Aorta (tissue), 5 donors: ENCODE data around the gene CRYBA4. TPM values are rescaled to one million over a fixed set of nuclear protein-coding genes. Genes with fewer than 3 reads are reported as not detected.

Experiments used
- ATAC-seq: fragments of 200-7000 bp; cut with Tn5 transposase; one replicate; pipeline ENCODE4 v1.9.1; 2022; ENCODE audit warnings: moderate library complexity; ENCODE audit not compliant: low FRiP score
- DNase-seq, 2 donors: peaks; one replicate each; pipeline ENCODE4 v3.0.0-alpha.2; 2020
- H3K27ac ChIP-seq, 2 donors: one replicate each; pipeline ENCODE4 v1.5.1; 2013; ENCODE audit warnings: low read length in 2 of 2, mild to moderate bottlenecking in 2 of 2, moderate library complexity in 2 of 2, control low read depth in 1 of 2, inconsistent platforms in 1 of 2, low read depth in 1 of 2
- H3K27me3 ChIP-seq, 2 donors: one replicate each; pipeline ENCODE4 v1.6.1; 2013; ENCODE audit warnings: control low read depth in 1 of 2, low read length in 1 of 2, mild to moderate bottlenecking in 1 of 2, moderate library complexity in 1 of 2; ENCODE audit not compliant: insufficient read depth in 2 of 2, control insufficient read depth in 1 of 2
- H3K36me3 ChIP-seq, 2 donors: one replicate each; pipeline ENCODE4 v1.6.1; 2013; ENCODE audit warnings: control low read depth in 1 of 2, low read length in 1 of 2, mild to moderate bottlenecking in 1 of 2; ENCODE audit not compliant: insufficient read depth in 2 of 2, control insufficient read depth in 1 of 2
- H3K4me1 ChIP-seq, 2 donors: one replicate each; pipeline ENCODE4 v1.6.1; 2013; ENCODE audit warnings: low read length in 2 of 2, control low read depth in 1 of 2, mild to moderate bottlenecking in 1 of 2, moderate library complexity in 1 of 2; ENCODE audit not compliant: insufficient read depth in 2 of 2, control insufficient read depth in 1 of 2
- H3K4me3 ChIP-seq, 2 donors: one replicate each; pipeline ENCODE4 v1.5.1; 2013; ENCODE audit warnings: low read length in 2 of 2, control low read depth in 1 of 2, mild to moderate bottlenecking in 1 of 2
- H3K9me3 ChIP-seq: one replicate; pipeline ENCODE4 v1.6.1; 2013; ENCODE audit warnings: mild to moderate bottlenecking, low read length; ENCODE audit not compliant: control insufficient read depth
- WGBS, 2 donors: extraction: QIAGEN DNeasy Blood & Tissue Kit; methylation state at CpG; one replicate each; pipeline ENCODE4 v1.1.7; 2013; 5-methylcytosine and 5-hydroxymethylcytosine counted together
- intact Hi-C, 2 donors: fragments of 100-400 bp; cut with DNase I; formaldehyde crosslinking; loops; one replicate each; pipeline versions ENCODE4 v1.14.2 to v1.15.0; 2022
- polyA plus RNA-seq, 2 donors: library from polyadenylated mRNA; stranded (reverse); fragments of 200-250 nt; gene quantifications; one replicate each; pipeline ENCODE4 v1.2.3, GENCODE V29; 2013
- total RNA-seq, 2 donors: library from RNA; stranded (reverse); fragmentation: NEBNext Ultra II Directional; extraction: Animal tissue kit (Norgen Biotek cat#: 25700); gene quantifications; one replicate each; pipeline ENCODE4 v1.2.1, GENCODE V29; 2021
- donor health status: healthy with polysubstance abuse.
- donor health status: Bipolar disorder and iron deficiency.
- donor health status: DM: no; HTN: no; CAD: no.
- donor health status: DM: no; HTN: no; CAD: no.
- donor health status: DM: yes; HTN: yes; CAD: no.

Gene CRYBA4
- total and polyA plus RNA-seq, 4 donors, result not detected

- DNase-seq (peak in 1 of 2 donors; percentile 64), ATAC-seq (no peak)
- H3K9me3 ChIP-seq, result no peaks in the 10 kb centered on the region
- H3K36me3 ChIP-seq, result no peaks in the 10 kb centered on the region
- intact Hi-C loops, result no loop called here
- H3K4me1 ChIP-seq, result no peaks in the 10 kb centered on the region
- no peak overlapping the region for H3K4me3 ChIP-seq
- 72 to 80% methylated on average over 11 of the region's 11 CpGs for WGBS, 2 donors
- H3K27me3 ChIP-seq, result no peaks in the 10 kb centered on the region
- H3K27ac ChIP-seq, result no peak overlapping the region
These were observed 5.8 kb upstream of the CRYBA4 start for GRCh38 chr22:26615830-26616435.

DNA sequence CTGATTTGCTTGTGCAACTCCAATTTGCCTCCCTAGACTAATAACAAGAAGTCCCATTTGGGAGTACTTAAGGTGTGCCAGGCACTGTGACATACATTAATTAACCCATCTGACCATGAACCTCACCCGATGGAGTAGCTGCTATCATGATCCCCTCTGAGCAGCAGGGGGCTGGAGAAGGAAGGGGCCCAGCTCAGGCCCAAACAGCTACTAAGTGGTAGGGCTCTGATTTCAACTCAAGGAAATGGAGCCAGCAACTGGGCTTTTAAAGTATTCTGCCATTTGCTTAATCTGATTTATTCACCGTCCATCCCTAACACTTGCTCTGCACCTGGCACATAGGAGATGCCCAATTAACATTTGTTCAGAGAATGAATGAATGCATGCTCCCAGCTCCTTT, 5.1 kb upstream of the CRYBA4 start:
- no peak for ATAC-seq
- H3K27me3 ChIP-seq, result no peaks in the 10 kb centered on the region
- 54 to 57% methylated on average over 2 of the region's 2 CpGs for WGBS, 2 donors
- no peak overlapping the region for H3K27ac ChIP-seq
- H3K9me3 ChIP-seq, result no peaks in the 10 kb centered on the region
- H3K4me3 ChIP-seq, result no peak overlapping the region
- intact Hi-C loops, result no loop called here
- H3K36me3 ChIP-seq, result no peaks in the 10 kb centered on the region
- H3K4me1 ChIP-seq, result no peaks in the 10 kb centered on the region
- no peak for DNase-seq

- no peak within 1 kb of the TSS for H3K27ac ChIP-seq
- 68 to 71% methylated on average over 7 of the region's 7 CpGs for WGBS, 2 donors
- H3K4me3 ChIP-seq, result no peak within 1 kb of the TSS
- no peaks in the 10 kb centered on the region for H3K27me3 ChIP-seq
- no peaks in the 10 kb centered on the region for H3K4me1 ChIP-seq
- DNase-seq, result peak in 1 of 2 donors; percentile 77
- intact Hi-C loops, result no loop called here
- no peaks in the 10 kb centered on the region for H3K36me3 ChIP-seq
- ATAC-seq, result peak; percentile 19
- no peaks in the 10 kb centered on the region for H3K9me3 ChIP-seq
These were observed 4.2 kb upstream of the CRYBA4 start, which contains the start of gene CRYBB1 for GRCh38 chr22:26617271-26618199. TSS of gene CRYBB1 (minus strand) at chr22:26618027. CDS start at chr22:26616319, 1,708 bp downstream.

DNA sequence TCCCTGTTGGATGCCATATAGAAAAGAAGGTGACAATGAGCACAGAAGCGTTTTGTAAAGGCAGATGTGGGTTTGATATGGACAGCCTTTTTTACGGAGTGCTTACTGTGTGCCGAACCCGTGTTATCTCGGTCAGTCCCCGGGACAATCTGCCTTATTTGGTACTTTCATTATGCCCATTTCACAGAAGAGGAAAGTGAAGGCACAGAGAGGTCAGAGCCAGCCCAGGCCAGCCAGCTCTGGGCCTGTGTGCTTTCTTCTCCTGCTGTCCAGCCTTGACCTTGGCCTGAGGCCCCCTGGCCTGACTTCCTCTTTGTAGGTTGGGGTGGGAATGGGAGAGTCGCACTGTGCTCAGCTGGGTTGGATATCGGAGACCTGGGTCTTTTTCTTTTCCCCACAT, 3.3 kb upstream of the CRYBA4 start:
- H3K4me3 ChIP-seq, result no peak overlapping the region
- ATAC-seq (no peak), DNase-seq (no peak)
- no peaks in the 10 kb centered on the region for H3K9me3 ChIP-seq
- H3K4me1 ChIP-seq, result no peaks in the 10 kb centered on the region
- no peak overlapping the region for H3K27ac ChIP-seq
- no peaks in the 10 kb centered on the region for H3K36me3 ChIP-seq
- intact Hi-C loops, result no loop called here
- H3K27me3 ChIP-seq, result no peaks in the 10 kb centered on the region
- 85 to 87% methylated on average over 8 of the region's 8 CpGs for WGBS, 2 donors

- no peak overlapping the region for H3K27ac ChIP-seq
- no peak overlapping the region for H3K4me3 ChIP-seq
- DNase-seq (no peak), ATAC-seq (no peak)
- H3K9me3 ChIP-seq, result no peaks in the 10 kb centered on the region
- H3K27me3 ChIP-seq, result no peaks in the 10 kb centered on the region
- 58 to 61% methylated on average over 6 of the region's 6 CpGs for WGBS, 2 donors
- H3K4me1 ChIP-seq, result no peaks in the 10 kb centered on the region
- no peaks in the 10 kb centered on the region for H3K36me3 ChIP-seq
- intact Hi-C loops, result no loop called here
These were observed 2.3 kb upstream of the CRYBA4 start for GRCh38 chr22:26619510-26619909.

DNA sequence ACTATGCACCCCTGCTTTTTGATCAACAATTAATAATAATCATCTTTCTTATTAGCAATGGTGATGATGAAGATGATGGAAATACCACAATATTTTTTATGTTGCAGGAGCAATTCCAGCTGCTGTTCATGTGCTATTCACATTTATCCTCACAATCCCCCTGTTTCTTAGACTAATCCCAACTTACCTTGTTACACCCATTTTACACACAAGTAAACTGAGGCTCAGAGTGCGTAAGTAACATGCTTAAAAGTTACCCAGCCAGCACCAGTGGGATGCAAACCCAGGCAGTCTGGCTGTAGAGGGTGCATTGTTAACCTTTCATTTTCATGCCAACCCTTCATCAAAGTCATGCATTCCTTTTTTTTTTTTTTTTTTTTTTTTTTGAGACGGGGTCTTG, 1.6 kb upstream of the CRYBA4 start:
- no peak overlapping the region for H3K4me3 ChIP-seq
- DNase-seq (no peak), ATAC-seq (no peak)
- no peaks in the 10 kb centered on the region for H3K27me3 ChIP-seq
- WGBS, 2 donors, result 62 to 81% methylated on average over 2 of the region's 2 CpGs
- no peaks in the 10 kb centered on the region for H3K9me3 ChIP-seq
- H3K4me1 ChIP-seq, result no peaks in the 10 kb centered on the region
- no peaks in the 10 kb centered on the region for H3K36me3 ChIP-seq
- H3K27ac ChIP-seq, result no peak overlapping the region
- intact Hi-C loops, result no loop called here

- no peaks in the 10 kb centered on the region for H3K27me3 ChIP-seq
- intact Hi-C loops, result no loop called here
- ATAC-seq, result no peak
- H3K27ac ChIP-seq, result no peak overlapping the region
- 90 to 96% methylated on average over 1 of the region's 1 CpG for WGBS, 2 donors
- no peak for DNase-seq
- no peaks in the 10 kb centered on the region for H3K4me1 ChIP-seq
- no peaks in the 10 kb centered on the region for H3K36me3 ChIP-seq
- H3K9me3 ChIP-seq, result no peaks in the 10 kb centered on the region
- no peak overlapping the region for H3K4me3 ChIP-seq
These were observed 2.2 kb downstream of the CRYBA4 start for GRCh38 chr22:26623984-26624383.

- H3K4me3 ChIP-seq, result no peak overlapping the region
- H3K9me3 ChIP-seq, result no peaks in the 10 kb centered on the region
- H3K27ac ChIP-seq, result no peak overlapping the region
- DNase-seq, result no peak
- ATAC-seq, result no peak
- H3K36me3 ChIP-seq, result no peaks in the 10 kb centered on the region
- no peaks in the 10 kb centered on the region for H3K27me3 ChIP-seq
- 85 to 87% methylated on average over 12 of the region's 12 CpGs for WGBS, 2 donors
- H3K4me1 ChIP-seq, result no peaks in the 10 kb centered on the region
- intact Hi-C loops, result no loop called here
These were observed 3.0 kb downstream of the CRYBA4 start for GRCh38 chr22:26624803-26625202.
